A673 (cell line): Measurements from ENCODE around the gene FAM229A. TPM values are rescaled to one million over a fixed set of nuclear protein-coding genes. Genes with fewer than 3 reads are reported as not detected.

Source experiments
- BruUV-seq: library from RNA; stranded (reverse); fragments of 400-500 nt; replicated peaks from 2 replicates; lab custom pipeline; 2021; lab: Mats Ljungman, UMichigan
- CTCF ChIA-PET: fragments of 300-600 bp; sonication (Branson Sonifier 250); formaldehyde crosslinking; loops from one replicate; lab custom pipeline; 2022; ENCODE audit warnings: antibody characterized with exemption; lab: Charles Lee
- POLR2A ChIA-PET: fragments of 300-600 bp; sonication (Branson Sonifier 250); formaldehyde crosslinking; loops from one replicate; lab custom pipeline; 2022; ENCODE audit warnings: antibody characterized with exemption; ENCODE audit not compliant: low non-redundant PET; lab: Charles Lee
- DNase-seq: peaks from one replicate; pipeline ENCODE4 v3.0.0-alpha.2; 2015; ENCODE audit warnings: low spot score
- H3K27ac ChIP-seq: fragments of 200-600 bp; sonication (generic); 2 replicates; pipeline ENCODE4 v1.5.1; 2016; ENCODE audit warnings: mixed run types, low read depth, mild to moderate bottlenecking, mixed read lengths, antibody characterized with exemption, low read length; ENCODE audit not compliant: poor library complexity, severe bottlenecking
- H3K27me3 ChIP-seq: fragments of 200-600 bp; sonication (generic); replicated peaks from 2 replicates; pipeline ENCODE4 v1.6.1; 2017; ENCODE audit warnings: mixed run types, low read depth, mild to moderate bottlenecking, mixed read lengths, antibody characterized with exemption, low read length; ENCODE audit not compliant: insufficient read depth, poor library complexity
- H3K36me3 ChIP-seq: fragments of 200-600 bp; sonication (generic); 2 replicates; pipeline ENCODE4 v1.6.1; 2016; ENCODE audit warnings: mixed run types, mild to moderate bottlenecking, mixed read lengths, antibody characterized with exemption, low read length; ENCODE audit not compliant: insufficient read depth, poor library complexity, severe bottlenecking
- H3K4me1 ChIP-seq: fragments of 200-600 bp; sonication (generic); 2 replicates; pipeline ENCODE4 v1.6.1; 2017; ENCODE audit warnings: mixed run types, mild to moderate bottlenecking, mixed read lengths, antibody characterized with exemption, low read length; ENCODE audit not compliant: insufficient read depth, poor library complexity, severe bottlenecking
- H3K4me3 ChIP-seq: fragments of 200-600 bp; sonication (generic); 2 replicates; pipeline ENCODE4 v1.5.1; 2016; ENCODE audit warnings: low read depth, mixed run types, mild to moderate bottlenecking, mixed read lengths, low read length; ENCODE audit not compliant: poor library complexity, severe bottlenecking
- H3K9me3 ChIP-seq: fragments of 200-600 bp; sonication (generic); 2 replicates; pipeline ENCODE4 v1.6.1; 2016; ENCODE audit warnings: mixed run types, low read depth, mild to moderate bottlenecking, mixed read lengths, antibody characterized with exemption, low read length; ENCODE audit not compliant: poor library complexity, severe bottlenecking
- CTCF ChIP-seq: fragments of 300-800, 200-600 bp; sonication (generic); conservative IDR thresholded peaks from 2 replicates; pipeline ENCODE4 v1.5.1; 2017; ENCODE audit warnings: low read depth, mild to moderate bottlenecking, antibody characterized with exemption, low read length, moderate library complexity, mixed read lengths
- EZH2 ChIP-seq: fragments of 200-600 bp; sonication (generic); IDR thresholded peaks from 2 replicates; pipeline ENCODE4 v1.6.1; 2017; ENCODE audit warnings: borderline replicate concordance, low read depth, mild to moderate bottlenecking, mixed read lengths, antibody characterized with exemption, low read length; ENCODE audit not compliant: poor library complexity, severe bottlenecking
- intact Hi-C: fragments of 100-400 bp; cut with micrococcal nuclease; formaldehyde crosslinking; loops from one replicate; pipeline ENCODE4 v1.10.0; 2022; ENCODE audit not compliant: unreplicated experiment
- total RNA-seq: library from RNA; stranded (reverse); gene quantifications from 2 replicates; pipeline ENCODE4 v1.2.3, GENCODE V29; 2021

FAM229A gene
- total RNA-seq, 1 experiment from 2014 or later, result 4.7 TPM

- H3K4me1 ChIP-seq, result peaks cover 7% of the 10 kb centered on the region
- no peak for TF ChIP-seq CTCF
- TF ChIP-seq EZH2, result no peak
- ChIA-PET CTCF (interaction anchor here (1.1 kb wide), 1 partner anchor 311 kb away, joined by 4 read pairs; no protein-coding TSS in a partner anchor), POLR2A (interaction anchor here (0.6 to 1.3 kb wide), 4 partner anchors 59 to 94 kb away, joined by 3 to 5 read pairs (median 4); partner anchors contain the start of gene MARCKSL1)
- TSS peak; percentile 91 for BruUV-seq
- no peaks in the 10 kb centered on the region for H3K36me3 ChIP-seq
- H3K4me3 ChIP-seq, result peak overlapping the region; percentile 70
- peak; percentile 26 for DNase-seq
- H3K9me3 ChIP-seq, result no peaks in the 10 kb centered on the region
- peak overlapping the region; percentile 85 for H3K27ac ChIP-seq
- no peaks in the 10 kb centered on the region for H3K27me3 ChIP-seq
- intact Hi-C loops, result loop anchor here (5.0 kb wide), 1 partner anchor 58 kb away; the partner anchor contains the start of gene MARCKSL1
These were observed 32.7 kb upstream of the FAM229A start for GRCh38 chr1:32394890-32395432.

GRCh38 chr1:32394141-32394889 lies 32.0 kb upstream of the FAM229A start, which contains the start of gene BSDC1:
Gene BSDC1, minus strand, starts transcription at chr1:32394441. Its CDS starts 27 bp downstream, at chr1:32394414.
- TF ChIP-seq EZH2, result no peak
- no peak for TF ChIP-seq CTCF
- Histone ChIP-seq H3K27ac (peak within 1 kb of the TSS; percentile 85), H3K36me3 (no peaks in the 10 kb centered on the region), H3K27me3 (no peaks in the 10 kb centered on the region), H3K4me3 (peak within 1 kb of the TSS; percentile 70), H3K9me3 (no peaks in the 10 kb centered on the region), H3K4me1 (peaks cover 7% of the 10 kb centered on the region)
- CTCF ChIA-PET, result interaction anchor here (1.1 kb wide), 1 partner anchor 312 kb away, joined by 4 read pairs; no protein-coding TSS in a partner anchor
- peak; percentile 98 for DNase-seq
- intact Hi-C loops, result loop anchor here (5.0 kb wide), 1 partner anchor 57 kb away; the partner anchor contains the start of gene MARCKSL1
- POLR2A ChIA-PET, result interaction anchor here (0.6 to 1.3 kb wide), 4 partner anchors 58 to 293 kb away, joined by 4 to 6 read pairs (median 4); partner anchors contain the start of gene MARCKSL1
- no TSS peak for BruUV-seq

DNA sequence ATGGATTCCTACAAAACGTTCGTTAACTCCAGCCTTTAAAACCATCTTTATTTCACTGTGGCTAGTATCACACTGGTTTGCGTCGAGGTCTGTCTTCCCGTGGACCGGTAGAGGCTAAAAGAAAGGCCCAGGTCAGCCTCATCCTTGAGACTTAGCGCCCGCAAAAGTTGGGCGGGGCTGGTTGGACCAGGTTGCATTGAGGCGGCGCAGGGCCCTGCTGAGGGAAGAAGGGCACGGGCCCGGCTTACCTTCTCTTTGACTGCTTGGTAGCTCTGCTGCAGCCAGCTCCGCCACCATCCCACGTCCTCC lies 31.5 kb upstream of the FAM229A start:
- no peak for DNase-seq
- H3K27ac ChIP-seq, result peak overlapping the region; percentile 85
- no peaks in the 10 kb centered on the region for H3K36me3 ChIP-seq
- no peaks in the 10 kb centered on the region for H3K27me3 ChIP-seq
- no peak for TF ChIP-seq EZH2
- TF ChIP-seq CTCF, result no peak
- intact Hi-C loops, result loop anchor here (5.0 kb wide), 1 partner anchor 56 kb away; the partner anchor contains the start of gene MARCKSL1
- H3K4me3 ChIP-seq, result peak overlapping the region; percentile 70
- CTCF ChIA-PET, result no interaction called here
- H3K9me3 ChIP-seq, result no peaks in the 10 kb centered on the region
- peaks cover 7% of the 10 kb centered on the region for H3K4me1 ChIP-seq
- POLR2A ChIA-PET, result interaction anchor here (0.6 to 1.3 kb wide), 3 partner anchors 58 to 294 kb away, joined by 4 to 6 read pairs (median 4); partner anchors contain the start of gene MARCKSL1
- no TSS peak for BruUV-seq
